Body of pancreas (tissue), 4 donors: ENCODE measurements around the gene ADAMTS4. TPM values are rescaled to one million over a fixed set of nuclear protein-coding genes. Genes with fewer than 3 reads are reported as not detected.

Experiments
- ATAC-seq: fragments of 150-250 bp; one replicate; pipeline ENCODE4 v1.9.1; 2016
- DNase-seq, 4 donors: peaks; one replicate each; pipeline ENCODE4 v3.0.0-alpha.2; 2019
- H3K27ac ChIP-seq, 4 donors: fragments of 200-600 bp; sonication (generic); 1 replicate in 3 of 4; 2 replicates in 1 of 4; pipeline versions ENCODE4 v1.5.1 to v1.6.1; 2016 to 2019; ENCODE audit warnings: mild to moderate bottlenecking in 1 of 4, mixed read lengths in 1 of 4, moderate library complexity in 1 of 4
- H3K27me3 ChIP-seq, 2 donors: fragments of 200-600 bp; sonication (generic); one replicate each; pipeline ENCODE4 v1.6.0; 2016; ENCODE audit warnings: mild to moderate bottlenecking in 1 of 2
- H3K36me3 ChIP-seq, 2 donors: fragments of 200-600 bp; sonication (generic); replicated peaks in 1 of 2; 2 replicates each; pipeline ENCODE4 v1.5.1; 2016; ENCODE audit warnings: low read depth in 2 of 2; ENCODE audit not compliant: insufficient read depth in 1 of 2
- H3K4me1 ChIP-seq: fragments of 200-600 bp; sonication (generic); one replicate; pipeline ENCODE4 v1.6.0; 2016
- H3K4me3 ChIP-seq, 2 donors: fragments of 200-600 bp; sonication (generic); 1 replicate in 1 of 2; 2 replicates in 1 of 2; pipeline ENCODE4 v1.5.1; 2016 to 2019
- H3K9me3 ChIP-seq, 3 donors: fragments of 200-600 bp; sonication (generic); 1 replicate in 2 of 3; 2 replicates in 1 of 3; pipeline ENCODE4 v1.5.1; 2016
- CTCF ChIP-seq, 7 experiments: fragments of 450-650 bp in 4 of 7; fragments of 200-600 bp in 3 of 7; sonication (generic) in 3 of 7; IDR thresholded peaks; one replicate each; pipeline ENCODE4 v1.5.1; 2016 to 2019; ENCODE audit warnings: antibody characterized with exemption in 7 of 7
- POLR2A ChIP-seq, 3 donors: fragments of 450-650 bp; IDR thresholded peaks; one replicate each; pipeline ENCODE4 v1.6.1; 2016; ENCODE audit warnings: antibody characterized with exemption in 3 of 3, mild to moderate bottlenecking in 2 of 3
- whole genome bisulfite sequencing, 2 donors: methylation state at CpG; one replicate each; pipeline ENCODE4 v1.1.5; 2017; 5-methylcytosine and 5-hydroxymethylcytosine counted together
- intact Hi-C: fragments of 100-400 bp; cut with DNase I; formaldehyde crosslinking; loops from one replicate; pipeline ENCODE4 v1.15.1; 2023
- total RNA-seq, 2 donors: library from RNA; depleted of rRNA; stranded (reverse); fragments of >200 nt; gene quantifications; one replicate each; pipeline ENCODE4 v1.1.0, GENCODE V29; 2016

ADAMTS4 gene
- total RNA-seq, 2 donors from 2014 or later, result 6.7 to 7.9 TPM

- peak in 1 of 3 donors; percentile 4 for TF ChIP-seq POLR2A (IDR thresholded peaks at IDR 0.05)
- TF ChIP-seq CTCF (IDR thresholded peaks at IDR 0.05), result no peak
- Histone ChIP-seq H3K27ac (peak overlapping the region; percentile 88 to 96 (median 92)), H3K36me3 (peaks cover 0 to 4% of the 10 kb centered on the region in 2 donors), H3K4me1 (peaks cover 32% of the 10 kb centered on the region), H3K9me3 (no peaks in the 10 kb centered on the region), H3K27me3 (no peaks in the 10 kb centered on the region), H3K4me3 (no peak overlapping the region)
- intact Hi-C loops, result no loop called here
- peak in 3 of 4 donors; percentile 26 to 55 (median 53) for DNase-seq
- WGBS, 2 donors, result 72 to 77% methylated on average over 13 of the region's 13 CpGs
- ATAC-seq, result peak; percentile 2
Measured at GRCh38 chr1:161200992-161201835, 2.4 kb upstream of the ADAMTS4 start.

GRCh38 chr1:161200421-161200991 is 1.7 kb upstream of the ADAMTS4 start:
- Histone ChIP-seq H3K27ac (peak overlapping the region; percentile 88 to 96 (median 92)), H3K27me3 (no peaks in the 10 kb centered on the region), H3K4me1 (peaks cover 32% of the 10 kb centered on the region), H3K36me3 (peaks cover 0 to 4% of the 10 kb centered on the region in 2 donors), H3K4me3 (no peak overlapping the region), H3K9me3 (no peaks in the 10 kb centered on the region)
- WGBS, 2 donors, result 69 to 76% methylated on average over 5 of the region's 5 CpGs
- intact Hi-C loops, result no loop called here
- DNase-seq, result no peak
- TF ChIP-seq CTCF (IDR thresholded peaks at IDR 0.05) (no peak), POLR2A (IDR thresholded peaks at IDR 0.05) (no peak)
- no peak for ATAC-seq

GRCh38 chr1:161199506-161200139 is 769 bp upstream of the ADAMTS4 start:
- Histone ChIP-seq H3K27me3 (no peaks in the 10 kb centered on the region), H3K36me3 (peaks cover 0 to 4% of the 10 kb centered on the region in 2 donors), H3K27ac (peak overlapping the region; percentile 24 to 96 (median 92)), H3K4me3 (no peak overlapping the region), H3K9me3 (no peaks in the 10 kb centered on the region), H3K4me1 (peaks cover 31% of the 10 kb centered on the region)
- intact Hi-C loops, result no loop called here
- WGBS, 2 donors, result 64 to 77% methylated on average over 5 of the region's 5 CpGs
- TF ChIP-seq POLR2A (IDR thresholded peaks at IDR 0.05) (no peak), CTCF (IDR thresholded peaks at IDR 0.05) (no peak)
- no peak for DNase-seq
- ATAC-seq, result no peak

- peak overlapping the region in 3 of 4 donors; percentile 16 to 91 (median 57) for H3K27ac ChIP-seq
- no peaks in the 10 kb centered on the region for H3K36me3 ChIP-seq
- no peaks in the 10 kb centered on the region for H3K9me3 ChIP-seq
- no peak for TF ChIP-seq POLR2A (IDR thresholded peaks at IDR 0.05)
- TF ChIP-seq CTCF (IDR thresholded peaks at IDR 0.05), result no peak
- no peak overlapping the region for H3K4me3 ChIP-seq
- intact Hi-C loops, result no loop called here
- no peaks in the 10 kb centered on the region for H3K27me3 ChIP-seq
- WGBS, 2 donors, result 21 to 39% methylated on average over 6 to 20 of the region's 20 CpGs
- H3K4me1 ChIP-seq, result peaks cover 18% of the 10 kb centered on the region
- ATAC-seq (no peak), DNase-seq (no peak)
Measured at GRCh38 chr1:161198194-161198896, 509 bp downstream of the ADAMTS4 start.
